Measurements from ENCODE around the gene ADGRA3.

DNA sequence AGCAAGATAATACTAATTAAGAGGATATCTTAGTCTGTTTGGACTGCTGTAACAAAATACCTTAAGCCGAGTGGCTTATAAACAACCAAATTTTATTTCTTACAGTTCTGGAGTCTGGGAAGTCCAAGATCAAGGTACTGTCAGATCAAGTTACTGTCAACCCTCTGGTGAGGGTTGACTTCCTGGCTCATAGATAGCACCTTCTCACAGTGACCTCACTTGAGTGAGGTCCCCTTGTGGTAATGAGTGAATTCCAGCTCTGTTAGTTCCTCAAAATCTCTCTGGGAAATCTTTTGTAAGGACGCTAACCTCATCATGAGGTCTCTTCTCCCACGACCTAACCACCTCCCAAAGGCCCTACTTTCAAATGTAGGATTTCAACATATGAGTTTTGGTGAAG, 36.9 kb upstream of the ADGRA3 start:
- TF ChIP-seq, protein P1, sequence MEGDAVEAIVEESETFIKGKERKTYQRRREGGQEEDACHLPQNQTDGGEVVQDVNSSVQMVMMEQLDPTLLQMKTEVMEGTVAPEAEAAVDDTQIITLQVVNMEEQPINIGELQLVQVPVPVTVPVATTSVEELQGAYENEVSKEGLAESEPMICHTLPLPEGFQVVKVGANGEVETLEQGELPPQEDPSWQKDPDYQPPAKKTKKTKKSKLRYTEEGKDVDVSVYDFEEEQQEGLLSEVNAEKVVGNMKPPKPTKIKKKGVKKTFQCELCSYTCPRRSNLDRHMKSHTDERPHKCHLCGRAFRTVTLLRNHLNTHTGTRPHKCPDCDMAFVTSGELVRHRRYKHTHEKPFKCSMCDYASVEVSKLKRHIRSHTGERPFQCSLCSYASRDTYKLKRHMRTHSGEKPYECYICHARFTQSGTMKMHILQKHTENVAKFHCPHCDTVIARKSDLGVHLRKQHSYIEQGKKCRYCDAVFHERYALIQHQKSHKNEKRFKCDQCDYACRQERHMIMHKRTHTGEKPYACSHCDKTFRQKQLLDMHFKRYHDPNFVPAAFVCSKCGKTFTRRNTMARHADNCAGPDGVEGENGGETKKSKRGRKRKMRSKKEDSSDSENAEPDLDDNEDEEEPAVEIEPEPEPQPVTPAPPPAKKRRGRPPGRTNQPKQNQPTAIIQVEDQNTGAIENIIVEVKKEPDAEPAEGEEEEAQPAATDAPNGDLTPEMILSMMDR (IDR thresholded peaks at IDR 0.05) = no peak
- no peak for TF ChIP-seq POLR2A (IDR thresholded peaks at IDR 0.05)

Measured in thyroid gland (tissue), 4 donors.